HEK293T (cell line): Measurements from ENCODE around the gene SLC36A4.

Source experiments
- BHLHE40 ChIP-seq: fragments of 450-650 bp; IDR thresholded peaks from 2 replicates; pipeline ENCODE4 v1.6.1; 2016; ENCODE audit warnings: mild to moderate bottlenecking, moderate library complexity, borderline replicate concordance
- CTBP1 ChIP-seq: fragments of 450-650 bp; IDR thresholded peaks from 2 replicates; pipeline ENCODE4 v1.6.1; 2016; ENCODE audit warnings: borderline replicate concordance
- ELF4 ChIP-seq: fragments of 450-650 bp; IDR thresholded peaks from 2 replicates; pipeline ENCODE4 v1.6.1; 2017; ENCODE audit warnings: antibody characterized with exemption
- FOXK2 ChIP-seq: fragments of 450-650 bp; IDR thresholded peaks from 2 replicates; pipeline ENCODE4 v1.6.1; 2016; ENCODE audit warnings: mild to moderate bottlenecking
- FOXM1 ChIP-seq: fragments of 450-650 bp; IDR thresholded peaks from 2 replicates; pipeline ENCODE4 v1.6.1; 2017; ENCODE audit warnings: mild to moderate bottlenecking, borderline replicate concordance
- HDGF ChIP-seq: fragments of 450-650 bp; IDR thresholded peaks from 2 replicates; pipeline ENCODE4 v1.6.1; 2017; ENCODE audit warnings: antibody characterized with exemption, borderline replicate concordance
- NFRKB ChIP-seq: fragments of 450-650 bp; IDR thresholded peaks from 2 replicates; pipeline ENCODE4 v1.6.1; 2016; ENCODE audit warnings: mild to moderate bottlenecking, moderate library complexity
- SP1 ChIP-seq: fragments of 450-650 bp; IDR thresholded peaks from 2 replicates; pipeline ENCODE4 v1.6.1; 2017
- SUZ12 ChIP-seq: fragments of 450-650 bp; IDR thresholded peaks from 2 replicates; pipeline ENCODE4 v1.6.1; 2016; ENCODE audit warnings: mild to moderate bottlenecking
- TARDBP ChIP-seq: fragments of 450-650 bp; IDR thresholded peaks from 2 replicates; pipeline ENCODE4 v1.6.1; 2016
- ZNF384 ChIP-seq: fragments of 450-650 bp; IDR thresholded peaks from 2 replicates; pipeline ENCODE4 v1.6.1; 2016

- TF ChIP-seq SP1 (no peak), FOXK2 (no peak), HDGF (no peak), CTBP1 (no peak), ELF4 (no peak), NFRKB (no peak), FOXM1 (no peak), BHLHE40 (no peak), SUZ12 (no peak), TARDBP (no peak), ZNF384 (no peak)
These were observed 46.2 kb upstream of the SLC36A4 start for GRCh38 chr11:93244018-93244417.
